VCaP (cell line): ENCODE data around the gene IGF2BP2.

ENCODE experiments used
- H3K27ac ChIP-seq: fragments of 450-650 bp; 2 replicates; pipeline ENCODE4 v1.5.1; 2017
- TF ChIP-seq, protein P1 (sequence below): fragments of 450-650 bp; conservative IDR thresholded peaks from 2 replicates; pipeline ENCODE4 v1.5.1; 2017; ENCODE audit warnings: mild to moderate bottlenecking, moderate library complexity

IGF2BP2 gene

DNA sequence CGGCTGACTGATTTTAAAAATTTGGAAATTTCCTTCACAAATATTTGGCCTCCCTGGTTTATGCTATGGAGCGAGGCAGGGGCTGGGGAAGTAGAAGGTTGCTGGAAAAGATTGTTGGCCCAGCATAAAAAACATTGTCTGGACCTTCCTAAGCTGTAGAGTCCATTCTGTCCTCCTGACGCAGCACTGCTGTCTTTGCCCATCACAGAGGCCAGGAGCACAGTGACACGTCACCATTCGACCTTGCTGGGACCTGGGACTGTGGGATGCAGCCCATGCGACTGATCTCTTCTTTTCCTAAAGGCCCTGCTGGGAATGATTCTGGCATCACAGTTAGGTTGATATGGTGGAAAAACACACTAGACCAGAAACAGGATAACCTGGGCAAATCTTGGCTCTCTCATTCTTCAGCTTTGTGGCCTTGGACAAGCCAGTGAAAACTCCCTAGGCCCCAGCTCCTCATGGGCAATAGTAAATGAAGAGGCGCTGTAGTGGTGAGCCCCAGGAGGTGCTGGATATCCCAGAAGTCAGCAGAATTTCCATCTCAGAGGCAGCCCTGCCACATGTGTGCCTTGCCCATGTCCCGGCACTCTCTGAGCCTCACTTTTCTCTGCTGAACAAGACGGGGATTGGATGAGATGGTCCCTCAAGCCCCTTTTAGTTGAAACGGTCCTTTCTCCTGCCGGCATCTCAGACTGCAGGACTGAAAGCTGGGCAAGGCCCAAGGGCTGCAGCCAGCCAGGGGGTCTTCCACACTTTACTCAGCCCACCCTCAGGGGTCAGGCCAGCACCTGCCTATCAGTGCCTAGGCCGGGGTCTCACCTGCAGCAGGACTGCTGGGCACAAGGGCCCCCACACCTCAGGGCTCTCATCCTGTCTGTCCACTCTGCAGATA, 169.2 kb downstream of the IGF2BP2 start:
- H3K27ac ChIP-seq, result no peak overlapping the region
- TF ChIP-seq, protein P1, sequence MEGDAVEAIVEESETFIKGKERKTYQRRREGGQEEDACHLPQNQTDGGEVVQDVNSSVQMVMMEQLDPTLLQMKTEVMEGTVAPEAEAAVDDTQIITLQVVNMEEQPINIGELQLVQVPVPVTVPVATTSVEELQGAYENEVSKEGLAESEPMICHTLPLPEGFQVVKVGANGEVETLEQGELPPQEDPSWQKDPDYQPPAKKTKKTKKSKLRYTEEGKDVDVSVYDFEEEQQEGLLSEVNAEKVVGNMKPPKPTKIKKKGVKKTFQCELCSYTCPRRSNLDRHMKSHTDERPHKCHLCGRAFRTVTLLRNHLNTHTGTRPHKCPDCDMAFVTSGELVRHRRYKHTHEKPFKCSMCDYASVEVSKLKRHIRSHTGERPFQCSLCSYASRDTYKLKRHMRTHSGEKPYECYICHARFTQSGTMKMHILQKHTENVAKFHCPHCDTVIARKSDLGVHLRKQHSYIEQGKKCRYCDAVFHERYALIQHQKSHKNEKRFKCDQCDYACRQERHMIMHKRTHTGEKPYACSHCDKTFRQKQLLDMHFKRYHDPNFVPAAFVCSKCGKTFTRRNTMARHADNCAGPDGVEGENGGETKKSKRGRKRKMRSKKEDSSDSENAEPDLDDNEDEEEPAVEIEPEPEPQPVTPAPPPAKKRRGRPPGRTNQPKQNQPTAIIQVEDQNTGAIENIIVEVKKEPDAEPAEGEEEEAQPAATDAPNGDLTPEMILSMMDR, result no peak

- TF ChIP-seq, protein P1, result no peak
- H3K27ac ChIP-seq, result no peak overlapping the region
These were observed 170.1 kb downstream of the IGF2BP2 start for GRCh38 chr3:185654758-185655145.

DNA sequence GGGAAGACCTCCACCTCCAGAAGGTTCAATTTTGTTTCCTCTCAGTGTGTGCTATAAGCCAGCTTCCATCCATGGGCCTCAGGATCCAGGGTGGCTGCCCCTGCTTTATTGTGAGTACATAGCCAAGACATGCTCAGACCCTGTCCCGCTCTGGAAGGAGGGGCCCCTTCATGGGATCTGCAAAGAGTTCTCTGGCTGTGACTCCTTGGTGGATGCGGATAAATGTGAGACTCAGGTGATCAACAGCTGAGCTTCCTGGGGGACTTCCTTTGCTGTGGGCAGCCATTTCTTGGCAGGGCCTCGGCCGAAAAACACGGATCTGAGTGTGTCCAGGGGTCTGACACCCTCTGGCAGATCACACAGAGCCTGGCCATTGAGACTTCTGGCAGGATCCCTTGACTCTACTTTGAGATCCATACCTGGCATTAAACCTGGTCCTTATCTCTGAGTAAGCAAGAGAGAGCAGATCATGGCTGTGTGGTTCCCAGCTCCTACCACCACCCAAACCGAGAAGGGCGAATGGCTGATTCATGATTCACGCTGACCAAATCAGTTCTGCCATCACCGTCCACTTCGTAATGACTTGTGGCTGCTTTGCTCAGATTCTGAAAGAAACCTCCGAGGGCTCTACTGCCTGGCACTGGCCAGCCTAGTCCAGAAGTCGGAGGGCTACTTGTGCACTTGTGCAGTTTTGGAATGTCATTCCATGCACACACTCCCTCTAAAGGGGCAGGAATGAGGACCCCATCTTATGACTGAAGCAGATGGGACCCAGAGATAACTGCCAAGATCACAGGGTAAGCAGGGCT, 170.7 kb downstream of the IGF2BP2 start:
- TF ChIP-seq, protein P1, result no peak
- H3K27ac ChIP-seq, result no peak overlapping the region

- TF ChIP-seq, protein P1, result no peak
- H3K27ac ChIP-seq, result no peak overlapping the region
These were observed 172.9 kb downstream of the IGF2BP2 start for GRCh38 chr3:185651971-185652370.

GRCh38 chr3:185649414-185649813, 175.4 kb downstream of the IGF2BP2 start:
- H3K27ac ChIP-seq, result no peak overlapping the region
- TF ChIP-seq, protein P1, result no peak

- H3K27ac ChIP-seq, result no peak overlapping the region
- TF ChIP-seq, protein P1, result no peak
These were observed 176.4 kb downstream of the IGF2BP2 start for GRCh38 chr3:185648396-185648795.

DNA sequence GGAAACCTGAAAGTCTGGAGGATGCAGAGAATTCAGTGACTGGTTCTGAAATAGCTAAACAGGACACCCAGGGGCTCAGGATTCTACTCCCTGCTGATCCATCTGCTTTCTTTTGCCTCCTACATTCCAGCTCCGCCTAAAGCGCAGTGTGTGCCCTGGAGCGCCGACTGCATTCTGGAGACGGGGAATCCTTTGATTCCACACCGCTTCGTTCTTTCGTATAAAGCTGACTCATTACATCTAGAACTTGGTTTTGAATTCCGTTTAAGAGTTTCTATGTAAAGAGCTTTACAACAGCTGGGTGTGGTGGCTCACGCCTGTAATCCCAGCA, 177.0 kb downstream of the IGF2BP2 start:
- no peak overlapping the region for H3K27ac ChIP-seq
- TF ChIP-seq, protein P1, result no peak
